ENCODE measurements around the gene GJC2.

The GJC2 gene

DNA sequence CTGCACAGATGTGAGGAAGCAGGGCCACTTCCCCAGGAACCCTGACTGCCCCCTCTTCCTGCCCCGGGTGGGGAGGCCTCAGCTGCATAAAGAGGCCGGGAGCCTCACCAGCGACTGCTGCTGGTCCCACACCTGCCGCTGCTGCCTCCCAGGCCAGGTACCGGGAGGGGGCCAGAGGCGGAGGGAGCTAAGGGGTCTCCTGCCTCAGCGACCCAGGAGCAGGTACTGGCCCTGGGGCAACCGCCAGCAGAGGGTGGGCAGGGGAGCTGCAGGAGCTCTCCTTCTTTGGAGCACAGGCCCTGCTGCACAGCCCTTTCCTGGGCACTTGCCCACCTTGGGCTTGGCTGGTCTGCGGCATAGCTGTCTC lies 6.8 kb downstream of the GJC2 start:
- no peak for DNase-seq (ENCODE audit: low read depth in 3 of 3, low spot score in 1 of 3)

DNA sequence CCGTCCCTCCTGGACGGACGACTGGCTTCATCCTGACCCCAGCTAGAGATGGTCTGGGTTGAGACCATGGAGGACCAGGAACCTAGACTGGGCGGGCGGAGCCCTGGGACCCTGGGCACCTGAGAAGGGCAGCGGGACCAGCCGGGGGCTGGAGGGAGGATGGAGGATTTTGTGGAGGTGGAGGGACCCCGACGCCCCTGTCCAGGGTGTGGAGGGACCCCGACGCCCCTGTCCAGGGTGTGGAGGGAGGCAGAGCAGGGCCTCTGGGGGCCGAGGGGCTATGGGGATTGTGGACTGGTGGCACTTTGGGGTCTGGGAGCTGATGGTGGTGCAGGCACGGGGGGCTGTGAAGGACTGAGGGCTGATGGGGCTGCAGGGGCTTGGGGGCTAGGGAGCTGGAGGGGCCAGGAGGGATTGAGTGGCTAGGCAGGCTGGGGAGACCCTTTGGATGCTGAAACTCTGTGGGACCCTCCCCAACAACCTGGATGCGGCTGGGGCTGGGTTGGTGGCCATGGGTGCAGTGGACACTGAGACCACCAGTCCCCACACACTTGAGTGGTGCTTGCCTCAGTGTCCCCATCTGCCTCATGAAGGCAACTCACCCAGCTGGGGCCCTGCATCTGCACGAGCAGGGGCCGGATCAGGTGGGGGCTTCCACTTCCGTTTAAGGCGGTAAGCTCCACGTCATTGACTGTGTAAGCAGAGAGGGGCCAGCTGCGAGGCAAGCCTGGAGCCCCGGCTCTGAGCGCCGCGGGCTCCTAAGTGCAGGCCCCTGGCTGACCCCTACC lies 7.4 kb downstream of the GJC2 start:
- no peak for DNase-seq (ENCODE audit: low read depth in 3 of 3, low spot score in 1 of 3)

DNA sequence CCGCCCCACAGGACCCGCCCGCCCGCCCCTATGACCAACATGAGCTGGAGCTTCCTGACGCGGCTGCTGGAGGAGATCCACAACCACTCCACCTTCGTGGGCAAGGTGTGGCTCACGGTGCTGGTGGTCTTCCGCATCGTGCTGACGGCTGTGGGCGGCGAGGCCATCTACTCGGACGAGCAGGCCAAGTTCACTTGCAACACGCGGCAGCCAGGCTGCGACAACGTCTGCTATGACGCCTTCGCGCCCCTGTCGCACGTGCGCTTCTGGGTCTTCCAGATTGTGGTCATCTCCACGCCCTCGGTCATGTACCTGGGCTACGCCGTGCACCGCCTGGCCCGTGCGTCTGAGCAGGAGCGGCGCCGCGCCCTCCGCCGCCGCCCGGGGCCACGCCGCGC lies 8.0 kb downstream of the GJC2 start:
- DNase-seq (ENCODE audit: low read depth in 3 of 3, low spot score in 1 of 3) = no peak

DNA sequence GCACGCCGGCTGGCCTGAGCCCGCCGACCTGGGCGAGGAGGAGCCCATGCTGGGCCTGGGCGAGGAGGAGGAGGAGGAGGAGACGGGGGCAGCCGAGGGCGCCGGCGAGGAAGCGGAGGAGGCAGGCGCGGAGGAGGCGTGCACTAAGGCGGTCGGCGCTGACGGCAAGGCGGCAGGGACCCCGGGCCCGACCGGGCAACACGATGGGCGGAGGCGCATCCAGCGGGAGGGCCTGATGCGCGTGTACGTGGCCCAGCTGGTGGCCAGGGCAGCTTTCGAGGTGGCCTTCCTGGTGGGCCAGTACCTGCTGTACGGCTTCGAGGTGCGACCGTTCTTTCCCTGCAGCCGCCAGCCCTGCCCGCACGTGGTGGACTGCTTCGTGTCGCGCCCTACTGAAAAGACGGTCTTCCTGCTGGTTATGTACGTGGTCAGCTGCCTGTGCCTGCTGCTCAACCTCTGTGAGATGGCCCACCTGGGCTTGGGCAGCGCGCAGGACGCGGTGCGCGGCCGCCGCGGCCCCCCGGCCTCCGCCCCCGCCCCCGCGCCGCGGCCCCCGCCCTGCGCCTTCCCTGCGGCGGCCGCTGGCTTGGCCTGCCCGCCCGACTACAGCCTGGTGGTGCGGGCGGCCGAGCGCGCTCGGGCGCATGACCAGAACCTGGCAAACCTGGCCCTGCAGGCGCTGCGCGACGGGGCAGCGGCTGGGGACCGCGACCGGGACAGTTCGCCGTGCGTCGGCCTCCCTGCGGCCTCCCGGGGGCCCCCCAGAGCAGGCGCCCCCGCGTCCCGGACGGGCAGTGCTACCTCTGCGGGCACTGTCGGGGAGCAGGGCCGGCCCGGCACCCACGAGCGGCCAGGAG lies 8.6 kb downstream of the GJC2 start:
- no peak for DNase-seq (ENCODE audit: low read depth in 3 of 3, low spot score in 1 of 3)

DNA sequence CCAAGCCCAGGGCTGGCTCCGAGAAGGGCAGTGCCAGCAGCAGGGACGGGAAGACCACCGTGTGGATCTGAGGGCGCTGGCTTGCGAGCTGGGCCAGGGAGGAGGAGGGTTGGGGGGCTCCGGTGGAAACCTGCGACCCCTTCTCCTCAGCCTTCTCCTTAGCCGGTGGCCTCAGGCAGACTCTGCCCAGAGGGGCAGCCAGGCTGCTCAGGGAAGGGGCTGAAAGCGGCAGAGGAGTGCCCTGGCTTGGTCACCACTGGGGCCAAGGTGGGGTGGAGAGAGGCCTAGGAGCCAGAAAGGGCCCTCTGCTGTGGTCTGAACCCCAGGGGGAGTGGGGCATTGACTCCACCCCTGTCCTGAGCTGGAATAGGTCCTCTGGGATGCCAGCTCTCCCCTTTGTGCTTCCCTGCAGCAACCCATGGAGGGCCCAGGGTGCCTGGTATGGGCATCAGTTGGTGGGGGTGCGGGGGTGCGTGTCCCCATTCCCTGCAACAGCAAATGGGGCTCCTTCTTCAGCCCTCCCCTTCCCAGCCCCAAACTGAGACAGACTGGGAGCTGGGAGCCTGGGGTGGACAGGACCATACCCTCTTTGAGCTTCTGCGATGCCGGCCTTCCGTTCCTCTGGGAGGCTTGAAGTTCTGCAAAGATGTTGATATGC lies 9.4 kb downstream of the GJC2 start:
- no peak for DNase-seq (ENCODE audit: low read depth in 3 of 3, low spot score in 1 of 3)

DNA sequence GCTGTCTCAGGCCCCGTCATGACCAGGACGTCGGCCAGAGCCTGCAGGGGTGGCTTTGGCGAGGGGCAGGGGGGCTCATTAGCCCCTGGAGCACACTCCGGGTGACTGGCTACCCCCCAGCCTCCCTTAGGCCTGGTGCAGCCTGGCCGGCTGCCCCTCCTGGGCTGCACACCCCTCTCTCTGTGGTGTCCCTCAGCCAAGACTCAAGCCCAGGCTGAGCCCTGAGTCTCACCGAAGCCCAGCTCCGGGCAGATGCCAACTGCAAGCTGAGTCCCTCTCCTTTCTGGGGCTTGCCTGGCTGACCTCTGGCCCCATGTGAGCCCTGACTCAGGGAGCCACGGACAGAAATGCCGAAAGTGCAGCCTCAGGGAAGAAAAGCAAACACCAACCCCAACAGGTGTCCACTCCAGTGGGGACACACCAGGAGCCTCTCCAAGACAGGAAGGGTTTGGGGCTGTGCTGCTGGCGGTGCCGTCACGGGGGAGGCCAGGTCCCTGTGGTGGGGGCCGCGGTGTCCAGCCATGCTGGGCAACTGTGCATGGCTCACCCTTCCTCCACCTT lies 10.6 kb downstream of the GJC2 start:
- no peak for DNase-seq (ENCODE audit: low read depth in 3 of 3, low spot score in 1 of 3)

DNA sequence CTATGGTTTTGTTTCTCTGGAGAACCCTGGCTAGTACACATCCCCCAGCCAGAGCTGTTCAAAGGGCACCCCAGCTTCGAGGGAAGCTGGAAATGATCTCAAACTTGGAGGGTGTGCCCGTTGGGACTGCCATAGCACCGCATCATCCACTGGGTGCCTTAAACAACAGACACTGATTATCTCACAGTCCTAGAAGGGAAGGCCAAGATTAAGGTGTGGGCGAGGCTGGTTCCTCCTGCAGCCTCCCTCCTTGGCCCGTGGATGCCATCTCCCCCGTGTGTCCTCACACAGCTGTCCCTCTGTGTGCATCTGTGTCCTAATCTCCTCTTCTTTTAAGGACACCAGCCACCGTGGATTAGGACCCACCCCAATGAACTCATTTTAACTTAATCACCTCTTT lies 11.6 kb downstream of the GJC2 start:
- no peak for DNase-seq (ENCODE audit: low read depth in 3 of 3, low spot score in 1 of 3)

DNA sequence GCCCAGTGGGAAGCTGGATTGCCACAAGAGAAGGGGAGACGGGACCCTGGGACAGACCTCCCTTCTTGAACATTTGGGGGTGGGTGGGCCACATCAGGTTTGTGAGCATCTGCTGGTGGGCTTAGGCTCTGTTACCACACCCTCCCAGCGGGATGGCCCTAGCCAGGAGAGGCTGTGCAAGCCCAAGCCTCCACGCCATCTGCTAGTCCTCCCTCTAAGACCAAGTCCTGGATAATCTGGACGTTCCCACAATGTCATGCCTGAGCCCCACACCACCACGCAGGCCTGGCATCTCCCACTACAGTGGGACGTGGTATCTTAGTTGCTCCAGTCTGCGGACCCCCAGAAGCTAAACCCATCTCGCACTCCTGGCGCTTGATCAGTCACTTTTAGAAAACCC lies 12.1 kb downstream of the GJC2 start:
- no peak for DNase-seq (ENCODE audit: low read depth in 3 of 3, low spot score in 1 of 3)

DNA sequence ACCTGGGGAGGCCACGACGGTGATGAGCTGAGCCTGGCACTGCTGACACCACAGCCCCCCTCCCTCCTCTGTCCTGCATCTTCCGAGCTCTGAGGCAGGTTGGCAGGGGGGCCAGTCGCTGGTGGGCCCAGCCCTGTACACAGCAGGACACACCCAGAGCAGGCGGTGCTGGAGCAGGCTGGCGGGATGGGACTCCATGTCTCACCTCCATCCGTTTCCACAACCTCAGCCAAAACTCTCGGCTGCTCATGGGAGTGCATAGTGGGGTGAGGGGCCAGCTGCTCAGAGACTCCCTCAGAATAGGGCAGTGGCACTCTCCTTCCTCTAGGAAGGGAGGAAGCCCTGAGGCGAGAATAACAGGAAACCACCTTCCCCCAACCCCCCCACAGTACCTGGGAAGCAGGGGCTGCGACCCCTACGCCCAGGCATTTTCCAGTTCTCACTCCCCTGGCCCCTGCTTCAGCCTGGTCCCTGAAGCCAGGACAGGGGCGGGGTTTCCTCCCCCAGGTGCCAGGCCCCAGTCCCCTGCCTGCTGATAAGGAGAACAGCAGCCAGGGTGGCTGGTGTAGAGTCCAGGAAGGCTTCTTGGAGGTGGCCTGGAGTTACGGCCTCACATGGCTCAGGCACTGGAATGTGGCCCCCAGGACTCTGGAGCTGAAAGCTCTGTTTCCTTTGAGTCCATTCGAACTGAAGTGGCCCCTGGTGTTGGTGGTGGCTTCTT lies 12.7 kb downstream of the GJC2 start:
- no peak for DNase-seq (ENCODE audit: low read depth in 3 of 3, low spot score in 1 of 3)

DNA sequence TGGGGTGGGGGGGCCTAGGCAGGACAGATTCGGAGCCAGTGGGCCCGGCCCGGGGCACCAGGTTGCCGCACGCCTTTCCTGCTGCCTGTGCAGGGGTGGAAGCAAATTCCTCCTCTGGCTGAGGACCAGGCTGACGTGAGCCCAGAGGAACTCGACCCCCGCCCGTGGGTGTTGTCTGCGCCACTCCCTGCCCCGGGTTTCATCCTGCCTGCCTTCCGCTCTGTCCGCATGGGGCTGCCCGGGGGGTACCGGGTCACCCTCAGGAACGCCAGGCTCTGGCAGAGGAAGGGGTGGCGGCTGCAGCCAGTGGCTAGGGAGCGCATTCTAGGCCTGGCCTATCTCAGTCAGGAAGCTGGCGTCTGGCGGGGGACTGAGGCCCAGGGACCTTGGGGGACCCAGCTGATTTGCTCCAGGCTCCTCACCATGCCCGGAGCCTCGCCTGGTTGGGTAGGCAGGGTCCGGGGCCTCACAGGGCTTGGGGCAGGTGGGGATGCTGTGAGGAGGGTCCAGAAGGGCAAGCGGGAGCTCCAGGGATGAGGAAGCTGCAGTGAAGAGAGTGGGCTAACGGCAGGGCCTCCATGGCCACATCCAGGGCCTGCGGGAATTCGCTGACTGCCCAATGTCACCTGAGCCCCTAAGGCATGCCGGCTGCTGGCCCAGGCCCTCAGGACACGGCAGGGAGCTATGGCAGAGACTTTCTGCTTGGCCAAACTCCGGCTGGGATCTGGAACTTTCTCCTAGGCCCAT lies 13.4 kb downstream of the GJC2 start:
- DNase-seq (ENCODE audit: low read depth in 3 of 3, low spot score in 1 of 3) = no peak

DNA sequence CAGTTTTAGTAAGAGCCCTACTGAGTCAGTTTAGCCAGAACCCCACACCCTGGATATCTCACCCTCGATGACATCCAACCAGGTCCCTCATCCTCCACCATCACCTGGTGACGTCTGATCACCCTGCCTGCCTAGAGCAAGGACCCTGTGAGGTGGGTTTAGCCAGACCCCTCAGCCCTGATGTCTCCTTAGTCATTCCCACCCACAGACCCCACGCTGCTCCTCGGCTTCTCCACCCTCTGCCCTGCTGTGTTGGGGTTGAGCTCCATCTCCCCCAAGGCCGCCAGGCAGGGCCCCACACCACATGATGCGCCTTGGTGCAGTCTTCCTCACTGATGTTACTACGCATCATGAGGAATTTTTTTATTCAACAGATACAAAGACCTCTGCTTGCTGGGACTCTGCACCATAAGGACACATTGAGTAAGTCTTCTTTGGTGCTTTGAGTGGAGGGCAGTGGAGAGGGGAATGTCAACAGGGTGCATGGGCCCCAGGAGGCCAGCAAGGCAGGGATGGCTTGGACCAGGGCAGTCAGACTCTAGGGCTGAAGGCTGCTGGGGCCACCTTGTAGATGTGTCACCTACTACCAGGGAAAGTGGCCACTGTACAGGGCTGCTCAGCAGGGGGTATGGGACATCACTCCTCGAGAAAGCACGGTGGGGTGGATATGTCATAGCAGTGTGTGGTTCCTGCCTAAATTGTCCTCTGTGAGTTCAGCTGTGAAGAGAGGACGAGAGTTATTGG lies 14.2 kb downstream of the GJC2 start:
- no peak for DNase-seq (ENCODE audit: low read depth in 3 of 3, low spot score in 1 of 3)

DNA sequence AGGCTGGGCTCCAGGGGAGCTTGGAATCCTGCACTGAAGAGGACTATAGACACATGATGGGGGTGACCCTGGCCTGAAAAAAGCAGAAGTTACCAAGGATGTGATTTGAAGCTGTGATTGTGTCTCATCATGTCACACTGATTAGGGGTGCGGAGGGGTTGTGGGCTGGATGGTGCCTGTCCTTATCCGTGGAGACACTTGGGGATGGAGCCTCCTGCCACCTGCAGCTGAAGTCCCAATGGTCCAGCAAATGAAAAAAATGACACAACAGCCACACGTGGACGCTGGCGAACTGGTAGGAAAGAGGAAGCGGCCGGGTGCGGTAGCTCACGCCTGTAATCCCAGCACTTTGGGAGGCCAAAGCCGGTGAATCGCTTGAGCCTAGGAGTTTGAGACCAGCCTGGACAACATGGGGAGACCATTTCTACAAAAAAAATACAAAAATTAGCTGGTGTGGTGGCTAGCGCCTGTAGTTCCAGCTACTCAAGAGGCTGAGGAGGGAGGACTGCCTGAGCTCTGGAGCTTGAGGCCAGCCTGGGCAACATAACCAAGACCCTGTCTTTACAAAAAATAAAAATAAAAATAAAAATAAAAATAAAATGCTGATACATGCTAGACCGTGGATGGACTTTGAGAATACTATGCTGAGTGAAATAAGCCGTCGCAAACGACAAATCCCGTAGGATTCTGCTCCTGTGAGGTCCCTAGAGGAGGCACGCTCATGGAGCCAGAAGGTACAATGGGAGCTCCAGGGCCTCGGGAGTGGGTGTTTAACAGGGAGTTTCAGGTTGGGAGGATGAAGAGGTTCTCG lies 15.0 kb downstream of the GJC2 start:
- DNase-seq (ENCODE audit: low read depth in 3 of 3, low spot score in 1 of 3) = no peak

DNA sequence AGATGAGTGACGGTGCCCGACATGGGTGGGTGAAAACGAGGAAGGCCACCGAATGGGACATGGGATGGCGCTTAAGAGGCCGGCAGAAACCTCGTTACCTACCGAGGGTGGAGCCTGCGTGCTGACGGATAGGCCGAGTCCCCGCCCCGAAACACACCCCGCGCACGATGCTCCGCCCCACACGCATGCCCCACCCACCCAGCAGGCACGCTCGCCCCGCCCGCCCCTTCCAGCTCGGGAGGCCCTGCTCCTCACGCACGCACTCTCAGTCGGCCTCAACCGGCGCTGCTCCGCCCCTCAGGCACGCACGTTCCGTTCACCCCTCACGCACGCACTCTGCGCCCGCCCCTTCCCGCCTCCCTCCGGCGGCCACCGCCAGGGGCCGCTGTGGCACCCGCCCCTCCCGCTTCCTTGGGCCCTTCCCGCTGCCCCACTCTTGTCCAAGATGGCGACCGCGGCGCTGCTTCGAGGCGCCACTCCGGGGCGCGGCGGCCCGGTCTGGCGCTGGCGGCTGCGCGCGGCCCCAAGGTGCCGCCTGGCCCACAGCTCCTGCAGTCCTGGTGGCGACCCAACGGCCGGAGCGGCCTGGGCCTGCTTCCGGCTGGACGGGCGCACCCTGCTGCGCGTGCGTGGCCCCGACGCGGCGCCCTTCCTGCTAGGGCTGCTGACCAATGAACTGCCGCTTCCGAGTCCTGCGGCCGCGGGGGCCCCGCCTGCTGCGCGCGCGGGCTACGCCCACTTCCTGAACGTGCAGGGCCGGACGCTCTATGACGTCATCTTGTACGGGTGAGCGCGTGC lies 15.8 kb downstream of the GJC2 start, which contains the start of gene IBA57:
Gene IBA57 (plus strand): TSS at position 433 of the 798 bp plus-strand sequence. CDS start 13 bp downstream, at position 446.
- peak; percentile 99 to 100 (median 100) for DNase-seq (ENCODE audit: low read depth in 3 of 3, low spot score in 1 of 3)

DNA sequence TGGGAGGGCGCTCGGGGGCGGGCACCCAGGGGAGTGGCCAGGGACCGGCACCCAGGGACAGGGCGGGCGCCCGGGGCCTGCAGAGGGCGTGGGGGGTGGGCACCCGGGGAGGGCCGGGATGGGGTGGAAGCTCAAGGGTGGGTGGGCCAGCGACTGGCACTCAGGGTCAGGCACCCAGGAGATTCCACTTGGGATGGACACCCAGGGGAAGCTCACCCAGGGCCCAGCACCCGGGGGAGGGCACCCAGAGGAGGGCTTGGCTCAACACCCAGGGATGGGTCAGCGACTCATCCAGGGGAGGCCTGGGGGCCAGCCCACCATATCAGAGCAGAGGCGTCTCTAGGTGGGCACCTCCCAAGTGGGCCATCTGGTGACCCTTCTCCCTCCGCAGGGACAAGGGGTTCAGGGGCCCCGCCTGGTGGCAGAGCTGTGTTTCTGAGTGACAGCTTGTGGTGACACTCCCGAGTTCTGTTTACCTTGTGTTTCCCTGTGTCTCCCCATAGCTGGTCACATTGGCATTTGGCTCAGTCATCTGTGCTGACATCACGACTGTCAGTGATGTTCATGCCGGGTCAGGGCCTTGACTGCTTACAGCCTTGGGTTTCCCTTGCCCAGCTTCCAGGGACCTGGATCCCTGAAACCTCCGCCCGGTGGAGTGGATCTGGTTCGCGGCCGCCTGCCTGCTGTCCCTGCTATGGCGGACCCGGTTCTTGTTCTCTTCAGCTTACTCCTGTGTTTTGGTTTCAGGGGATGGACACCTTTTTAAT lies 16.6 kb downstream of the GJC2 start:
- peak; percentile 22 to 26 (median 26) for DNase-seq (ENCODE audit: low read depth in 3 of 3, low spot score in 1 of 3)

DNA sequence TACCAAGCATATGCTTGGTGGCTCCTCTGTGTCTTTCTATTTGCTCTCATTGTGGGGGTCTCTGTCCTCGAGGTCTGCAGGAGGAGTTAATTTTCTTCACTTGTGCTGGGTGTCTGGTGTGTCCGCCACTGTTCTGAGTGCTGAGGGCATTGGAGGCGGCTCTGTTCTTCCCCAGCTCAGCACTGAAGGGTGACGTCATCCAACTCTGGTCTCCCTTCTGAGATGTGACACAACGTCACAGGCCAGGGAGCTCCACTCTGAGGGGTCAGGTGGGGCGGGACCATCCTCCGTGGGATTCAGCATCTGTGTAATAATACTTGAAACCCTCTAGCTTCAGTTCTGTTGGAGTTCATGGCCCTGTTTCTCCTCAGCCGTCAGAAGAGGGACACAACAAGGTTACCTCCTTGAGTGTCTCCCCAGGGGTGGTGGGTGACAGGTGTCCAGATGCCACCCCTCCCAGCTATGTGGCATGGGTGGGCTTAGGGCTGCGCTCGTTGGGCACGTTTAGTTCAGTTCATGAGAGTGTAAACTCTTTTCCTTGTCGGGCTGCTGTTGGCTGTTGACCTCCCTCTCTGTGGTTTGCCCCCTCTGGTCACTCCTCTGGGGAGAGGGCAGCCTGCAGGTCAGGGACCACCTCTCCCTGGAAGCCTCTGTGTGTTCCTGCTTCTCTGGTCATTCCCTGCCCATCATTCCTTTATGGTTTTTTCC lies 19.0 kb downstream of the GJC2 start:
- no peak for DNase-seq (ENCODE audit: low read depth in 3 of 3, low spot score in 1 of 3)

DNA sequence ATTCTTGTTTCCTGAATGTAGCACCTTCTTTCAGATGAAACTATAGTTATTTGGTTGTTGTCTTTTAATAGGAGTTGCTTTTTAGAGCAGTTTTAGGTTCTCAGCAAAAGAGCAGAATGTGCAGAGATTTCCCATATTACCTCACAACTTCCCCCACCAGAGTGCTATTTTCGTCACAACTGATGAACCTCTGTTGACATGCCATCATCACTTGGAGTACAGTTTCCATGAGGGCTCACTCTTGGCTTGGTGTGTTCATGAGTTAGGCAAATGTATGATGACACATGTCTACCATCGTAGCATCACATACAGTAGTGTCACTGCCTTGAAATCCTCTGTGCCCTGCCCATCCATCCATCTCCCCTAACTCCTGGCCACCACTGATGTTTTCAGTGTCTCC lies 19.6 kb downstream of the GJC2 start:
- DNase-seq (ENCODE audit: low read depth in 3 of 3, low spot score in 1 of 3) = no peak

Data from stimulated activated CD4-positive, alpha-beta T cell treated with anti-CD3 and anti-CD28 coated beads, TNF-alpha, amount 100 ng/mL, for 1 hour (primary cell).